COLO668 (cell line): Measurements from ENCODE around the gene IFRD1.
"Not testable (repeated sequence)": the region's sequence is repeated elsewhere in the genome, so short reads cannot be mapped to it uniquely, and the experiment has no call there.

Source experiments
- DNase-seq: peaks from one replicate; lab custom pipeline; 2025; ENCODE audit not compliant: unreplicated experiment; lab: John Stamatoyannopoulos, UW

IFRD1 gene

GRCh38 chr7:112512451-112513210 lies 62.4 kb downstream of the IFRD1 start:
- DNase-seq = no peak

GRCh38 chr7:112515989-112516388 lies 65.7 kb downstream of the IFRD1 start:
- DNase-seq = no peak

GRCh38 chr7:112516418-112516817 lies 66.2 kb downstream of the IFRD1 start:
- DNase-seq = not testable (repeated sequence)

- DNase-seq = no peak
These were observed 67.2 kb downstream of the IFRD1 start for GRCh38 chr7:112517487-112517886.

- no peak for DNase-seq
These were observed 70.5 kb downstream of the IFRD1 start for GRCh38 chr7:112520787-112521186.

GRCh38 chr7:112521942-112522341 lies 71.7 kb downstream of the IFRD1 start:
- no peak for DNase-seq

- DNase-seq = no peak
These were observed 73.6 kb downstream of the IFRD1 start for GRCh38 chr7:112523871-112524270.
